Occipital lobe (tissue), 2 donors: Measurements from ENCODE around the gene KLF15. TPM values are rescaled to one million over a fixed set of nuclear protein-coding genes. Genes with fewer than 3 reads are reported as not detected.

ENCODE experiments used
- DNase-seq: peaks from one replicate; lab custom pipeline; 2025; lab: John Stamatoyannopoulos, UW
- total RNA-seq: library from RNA; depleted of rRNA; stranded (reverse); fragments of >200 nt; gene quantifications from one replicate; pipeline ENCODE4 v1.2.3, GENCODE V29; 2014

The KLF15 gene
- total RNA-seq, 1 donor from 2014 or later, result 2.8 TPM

GRCh38 chr3:126306888-126307482 is 50.2 kb downstream of the KLF15 start:
- no peak for DNase-seq

GRCh38 chr3:126306397-126306796 is 50.8 kb downstream of the KLF15 start:
- no peak for DNase-seq

GRCh38 chr3:126305427-126305826 is 51.8 kb downstream of the KLF15 start:
- no peak for DNase-seq

DNA sequence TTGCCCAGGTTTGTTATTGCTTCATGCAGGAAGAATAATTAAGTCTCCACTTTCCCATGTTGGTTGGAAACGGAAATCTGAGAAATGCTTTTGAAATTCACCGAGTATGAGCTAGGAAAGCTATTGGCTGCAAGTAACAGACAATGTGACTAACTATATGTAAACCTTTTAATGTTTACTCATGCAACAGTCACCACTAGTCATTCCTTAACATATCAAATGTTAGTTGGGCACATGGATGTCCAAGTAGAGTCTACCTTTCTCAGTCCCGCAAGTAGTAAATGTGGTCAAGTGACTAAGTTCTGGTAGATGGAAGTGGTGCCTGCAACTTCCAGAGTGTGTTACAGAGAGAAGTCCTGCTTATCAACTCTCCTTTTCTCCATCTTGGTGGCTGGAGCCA is 52.5 kb downstream of the KLF15 start:
- DNase-seq, result no peak

DNA sequence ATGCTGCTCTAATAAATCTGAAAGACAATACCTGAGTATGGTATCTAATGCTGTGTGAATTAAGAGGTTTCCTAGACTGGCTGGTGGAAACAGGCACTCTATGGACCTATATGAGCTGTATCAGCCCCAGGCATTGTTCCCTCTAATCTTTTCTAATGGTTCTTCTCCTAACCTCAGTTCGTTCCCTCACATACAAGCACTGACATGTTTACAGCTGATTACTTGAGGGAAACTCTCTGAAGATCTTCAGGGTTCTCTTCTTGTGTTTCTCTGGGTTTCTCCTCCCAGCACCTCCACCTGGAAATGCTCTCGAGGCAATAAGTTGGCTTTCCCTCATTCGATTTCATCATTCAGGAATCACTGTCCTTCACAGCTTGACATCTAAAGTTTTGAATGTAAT is 52.9 kb downstream of the KLF15 start:
- no peak for DNase-seq

- no peak for DNase-seq
Observed at GRCh38 chr3:126303272-126303671, 53.9 kb downstream of the KLF15 start.

GRCh38 chr3:126300761-126301481 is 56.3 kb downstream of the KLF15 start:
- no peak for DNase-seq

- DNase-seq, result no peak
Observed at GRCh38 chr3:126300001-126300760, 57.0 kb downstream of the KLF15 start.

GRCh38 chr3:126295407-126295939 is 61.7 kb downstream of the KLF15 start:
- no peak for DNase-seq

- no peak for DNase-seq
Observed at GRCh38 chr3:126294211-126294808, 62.9 kb downstream of the KLF15 start.

DNA sequence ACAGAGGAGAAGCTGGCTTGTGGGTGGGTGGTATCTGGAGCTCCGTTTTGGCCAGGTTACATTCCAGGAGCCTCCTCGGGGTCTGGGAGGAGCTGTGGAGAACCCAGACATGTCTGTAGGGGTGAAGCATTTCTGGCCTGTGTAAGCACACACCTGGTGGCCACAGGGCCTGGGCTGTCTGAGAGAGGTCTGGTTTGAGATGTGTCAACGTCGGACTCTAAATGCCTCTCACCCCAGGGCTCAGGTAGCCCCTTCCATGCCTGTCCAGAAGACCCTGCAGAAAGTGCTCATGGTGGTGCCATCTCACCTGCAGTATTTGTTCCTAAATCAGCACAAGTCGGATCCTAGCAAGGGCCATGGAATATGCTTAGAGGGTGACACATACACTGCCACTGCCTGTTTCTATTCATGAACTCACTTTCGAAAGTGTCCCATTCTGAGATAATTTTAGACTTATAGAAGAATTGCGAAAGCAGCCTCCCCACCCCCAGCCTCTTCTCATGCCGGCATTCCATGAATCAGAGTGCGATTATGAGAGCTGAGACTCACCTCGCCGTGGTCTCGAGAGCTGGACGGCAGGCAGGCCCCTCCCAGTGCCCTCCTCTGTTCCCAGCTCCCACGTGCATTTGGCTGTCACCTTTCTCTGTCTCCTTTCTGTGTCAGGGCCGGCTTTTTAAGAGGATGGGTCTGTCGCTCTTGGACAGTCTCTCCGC is 63.7 kb downstream of the KLF15 start:
- no peak for DNase-seq

Other genes starting within 250 kb of the KLF15 start
- 2.7 TPM for gene ALDH1L1, start 176.8 kb downstream of the KLF15 start, total RNA-seq
- 2.0 TPM for gene CFAP100, start 37.5 kb upstream of the KLF15 start, total RNA-seq
- 40.7 TPM for gene ZXDC, start 118.5 kb upstream of the KLF15 start, total RNA-seq
- not detected for gene UROC1, start 160.4 kb upstream of the KLF15 start, total RNA-seq
- gene CHST13, start 166.7 kb upstream of the KLF15 start, total RNA-seq, result not detected
- not detected for gene C3orf22, start 201.5 kb upstream of the KLF15 start, total RNA-seq